Omental fat pad (tissue), 4 donors: ENCODE measurements around the gene PAX2. TPM values are rescaled to one million over a fixed set of nuclear protein-coding genes. Genes with fewer than 3 reads are reported as not detected.

ENCODE experiments used
- ATAC-seq: fragments of 150-250 bp; one replicate; pipeline ENCODE4 v1.9.1; 2016; ENCODE audit warnings: mild to moderate bottlenecking, moderate library complexity; ENCODE audit not compliant: low FRiP score
- DNase-seq: peaks from one replicate; pipeline ENCODE4 v3.0.0-alpha.2; 2019; ENCODE audit warnings: low spot score
- total RNA-seq, 4 donors: library from RNA; depleted of rRNA; stranded (reverse); fragments of >200 nt; gene quantifications; one replicate each; pipeline ENCODE4 v1.1.0, GENCODE V29; 2016
- TF ChIP-seq, protein P1 (sequence below), 3 donors: fragments of 450-650 bp; IDR thresholded peaks; one replicate each; pipeline ENCODE4 v1.5.1; 2016 to 2017; ENCODE audit warnings: antibody characterized with exemption in 3 of 3, mild to moderate bottlenecking in 3 of 3, moderate library complexity in 2 of 3

PAX2 gene
- total RNA-seq, 4 donors from 2014 or later = not detected

DNA sequence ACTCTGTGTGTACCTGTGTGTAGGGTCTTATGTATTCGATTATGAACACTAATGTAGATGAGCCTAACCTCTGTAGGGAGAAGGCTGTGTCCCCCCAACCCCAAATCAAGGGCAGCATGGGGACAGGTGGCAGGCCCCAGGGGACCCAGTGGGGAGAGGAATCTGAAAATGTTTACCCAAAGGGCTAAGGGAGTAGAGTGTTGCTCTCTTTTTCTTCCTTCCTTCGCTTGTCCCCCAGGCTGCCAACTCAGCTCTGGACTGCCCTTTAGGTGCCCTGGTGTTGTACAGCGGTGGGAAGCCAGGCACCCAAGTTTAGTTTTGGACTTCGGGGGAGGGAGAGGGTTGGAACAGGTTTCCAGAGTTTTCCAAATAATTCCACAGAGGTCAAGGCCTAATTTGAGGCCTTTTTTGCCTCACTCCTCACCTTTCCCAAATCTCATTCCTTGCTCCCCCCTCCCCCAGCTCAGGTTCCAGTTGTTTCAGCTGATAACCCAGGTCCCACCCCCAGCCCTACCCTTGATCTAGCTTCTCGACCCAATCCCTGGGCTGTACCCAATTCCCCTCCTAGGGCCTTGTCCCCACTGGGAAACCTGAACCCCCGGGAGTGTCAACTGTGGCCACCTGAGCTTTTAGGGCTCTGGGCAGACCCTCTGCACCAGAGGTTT is 9.1 kb upstream of the PAX2 start:
- no peak for DNase-seq
- no peak for ATAC-seq
- TF ChIP-seq, protein P1, sequence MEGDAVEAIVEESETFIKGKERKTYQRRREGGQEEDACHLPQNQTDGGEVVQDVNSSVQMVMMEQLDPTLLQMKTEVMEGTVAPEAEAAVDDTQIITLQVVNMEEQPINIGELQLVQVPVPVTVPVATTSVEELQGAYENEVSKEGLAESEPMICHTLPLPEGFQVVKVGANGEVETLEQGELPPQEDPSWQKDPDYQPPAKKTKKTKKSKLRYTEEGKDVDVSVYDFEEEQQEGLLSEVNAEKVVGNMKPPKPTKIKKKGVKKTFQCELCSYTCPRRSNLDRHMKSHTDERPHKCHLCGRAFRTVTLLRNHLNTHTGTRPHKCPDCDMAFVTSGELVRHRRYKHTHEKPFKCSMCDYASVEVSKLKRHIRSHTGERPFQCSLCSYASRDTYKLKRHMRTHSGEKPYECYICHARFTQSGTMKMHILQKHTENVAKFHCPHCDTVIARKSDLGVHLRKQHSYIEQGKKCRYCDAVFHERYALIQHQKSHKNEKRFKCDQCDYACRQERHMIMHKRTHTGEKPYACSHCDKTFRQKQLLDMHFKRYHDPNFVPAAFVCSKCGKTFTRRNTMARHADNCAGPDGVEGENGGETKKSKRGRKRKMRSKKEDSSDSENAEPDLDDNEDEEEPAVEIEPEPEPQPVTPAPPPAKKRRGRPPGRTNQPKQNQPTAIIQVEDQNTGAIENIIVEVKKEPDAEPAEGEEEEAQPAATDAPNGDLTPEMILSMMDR (IDR thresholded peaks at IDR 0.05) = no peak

DNA sequence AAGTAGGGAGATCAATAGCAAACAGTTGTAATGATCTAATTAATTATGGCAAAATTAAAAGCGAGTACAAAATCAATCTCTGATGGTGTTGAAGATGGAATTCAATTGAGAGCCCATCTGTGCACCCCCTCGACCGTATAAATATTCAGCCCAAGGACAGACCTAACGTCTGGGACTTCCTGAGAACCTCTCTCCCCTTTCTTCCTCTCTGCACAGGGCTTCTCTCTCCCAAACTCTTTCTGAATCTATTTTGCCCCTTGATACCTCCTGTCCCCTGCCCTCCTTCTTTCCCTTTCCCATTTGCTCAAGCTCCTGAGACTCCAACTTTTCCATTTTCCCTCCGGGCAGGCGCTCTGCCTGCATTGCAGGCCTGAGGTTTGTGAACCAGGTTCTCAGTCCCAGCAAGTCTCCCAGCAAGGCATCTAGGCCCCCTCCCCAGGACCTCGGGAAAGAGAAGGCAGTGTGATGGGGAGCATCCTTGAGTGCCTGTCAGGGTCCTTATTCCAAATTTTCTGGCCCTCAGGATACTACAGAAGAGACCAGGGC is 8.5 kb upstream of the PAX2 start:
- ATAC-seq = no peak
- TF ChIP-seq, protein P1 (IDR thresholded peaks at IDR 0.05) = no peak

DNA sequence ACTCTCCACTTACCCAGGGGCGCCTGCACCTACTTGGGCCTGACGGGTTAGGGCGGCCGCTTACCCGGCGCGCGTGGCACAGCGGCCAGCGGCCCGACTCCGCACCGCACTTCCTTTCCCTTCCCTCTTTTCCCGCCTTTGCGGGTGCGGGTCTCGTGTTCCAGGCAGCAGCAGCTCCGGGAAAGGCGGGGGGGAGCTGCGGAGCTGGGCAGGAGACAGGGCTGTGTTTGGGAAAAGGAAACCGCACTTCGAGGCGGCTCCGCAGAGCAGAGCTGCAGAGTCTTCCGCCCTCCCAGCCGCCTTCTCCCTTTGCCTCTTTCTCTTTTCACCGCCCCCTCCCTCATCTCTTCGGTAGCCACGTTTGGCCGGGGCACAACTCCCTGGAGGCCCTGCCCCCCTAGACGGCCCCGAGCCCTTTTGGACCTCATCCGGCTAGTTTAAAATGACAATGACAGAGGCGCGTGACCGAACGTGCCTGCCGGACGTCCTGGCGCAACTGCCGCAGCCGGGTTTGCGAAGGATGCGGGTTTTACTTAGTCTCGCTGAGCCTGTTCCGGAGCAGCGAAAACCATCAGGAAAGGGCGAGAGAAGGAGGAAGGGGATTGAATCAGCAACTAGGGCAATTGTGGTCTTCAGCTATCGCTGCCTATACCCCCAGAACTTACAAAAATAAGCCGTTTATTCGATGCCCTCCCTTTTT is 7.9 kb upstream of the PAX2 start:
- ATAC-seq (no peak), DNase-seq (no peak)
- TF ChIP-seq, protein P1 (IDR thresholded peaks at IDR 0.05) = no peak

More for the DNA sequence above, 8.5 kb upstream of the PAX2 start:
- no peak for DNase-seq

DNA sequence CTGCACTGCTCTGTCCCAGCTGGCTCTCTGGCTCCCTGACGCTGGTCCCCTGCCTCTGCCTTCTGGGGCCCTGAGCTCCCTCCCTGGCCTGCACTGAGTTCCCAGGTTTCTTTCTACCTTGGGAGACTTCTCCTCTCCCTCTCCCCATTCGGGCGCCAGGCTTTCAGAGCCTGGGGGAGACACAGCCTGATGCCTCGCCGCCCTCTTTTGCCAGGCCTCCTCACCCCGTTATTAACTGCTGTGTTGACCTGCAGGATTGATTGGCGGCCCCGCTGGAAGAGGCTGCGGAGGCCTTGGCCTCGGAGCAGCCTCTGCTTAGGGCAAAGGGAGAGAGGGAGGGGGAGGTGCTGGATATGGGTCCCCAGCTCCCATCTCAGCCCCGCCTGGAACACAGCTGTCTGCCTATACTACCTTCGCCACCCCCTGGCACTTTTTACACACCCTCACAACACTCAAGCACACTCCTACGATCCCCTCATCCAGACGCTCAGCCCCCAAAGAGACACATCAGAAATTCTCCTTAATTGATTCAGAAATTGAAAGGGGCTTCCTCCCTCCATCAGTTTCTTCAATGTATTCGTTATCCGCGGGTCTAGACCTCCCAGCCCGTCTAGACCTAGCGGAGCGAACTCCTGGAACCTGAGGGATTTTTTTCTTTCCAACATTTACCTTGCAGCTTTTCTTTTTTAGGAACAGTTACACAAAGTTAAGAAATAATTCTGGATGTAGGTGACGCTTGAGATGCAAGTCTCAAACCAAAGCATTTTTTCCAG is 7.1 kb upstream of the PAX2 start:
- ATAC-seq = no peak
- TF ChIP-seq, protein P1 (IDR thresholded peaks at IDR 0.05) = no peak

DNA sequence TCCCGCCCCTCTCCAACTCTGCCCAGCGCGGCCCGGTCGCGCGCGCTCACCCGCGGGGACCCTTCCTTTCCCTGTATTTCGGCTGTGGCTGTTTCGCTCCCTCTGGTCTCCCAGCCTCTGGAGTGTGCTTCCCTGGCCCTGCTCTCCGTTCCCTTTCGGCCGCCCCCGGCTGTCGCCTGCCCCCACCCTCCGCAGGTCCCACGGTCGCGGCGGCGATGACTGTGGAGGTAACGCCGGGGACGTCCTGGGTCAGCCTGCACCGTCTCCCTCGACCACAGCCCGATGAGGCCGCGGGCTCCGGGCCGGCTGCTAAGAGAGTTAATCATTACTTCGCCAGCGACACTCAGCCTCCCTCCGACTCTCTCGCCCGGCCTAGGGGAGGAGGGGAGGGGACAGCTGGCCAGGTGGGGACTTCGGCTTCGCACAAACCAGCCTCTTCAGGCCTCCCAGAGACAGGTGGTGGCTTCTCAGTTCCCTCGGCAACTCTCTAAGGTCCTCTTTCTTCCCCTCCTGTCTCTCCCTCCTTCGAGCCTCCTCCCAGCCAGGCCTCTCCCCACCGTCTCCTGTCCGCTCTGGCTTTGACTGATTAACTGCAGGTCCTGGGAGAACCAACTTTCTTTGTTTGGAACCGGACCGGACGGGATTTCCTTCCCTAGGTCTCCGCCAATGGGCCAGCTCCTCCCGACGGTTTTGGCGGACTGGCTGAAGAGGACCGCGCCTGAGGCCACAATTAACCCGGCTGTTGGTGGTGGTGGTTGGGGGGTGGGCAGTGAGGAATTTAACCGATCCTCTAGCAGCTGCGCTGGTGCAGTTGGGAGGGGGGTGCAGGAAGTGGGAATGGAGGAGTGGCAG is 5.6 kb upstream of the PAX2 start:
- TF ChIP-seq, protein P1 (IDR thresholded peaks at IDR 0.05) = no peak
- ATAC-seq (no peak), DNase-seq (no peak)

More for the DNA sequence above, 7.1 kb upstream of the PAX2 start:
- no peak for DNase-seq
